Hematopoietic multipotent progenitor cell treated with erythropoietin and hydrocortisone succinate and interleukin-3 and kit ligand, for 4 days (in vitro differentiated cells): Measurements from ENCODE around the gene RPL10.

ENCODE experiments used
- DNase-seq: peaks from one replicate; pipeline ENCODE4 v3.0.0-alpha.2; 2015

Gene RPL10

GRCh38 chrX:154362085-154362742 is 36.0 kb upstream of the RPL10 start:
- no peak for DNase-seq

DNA sequence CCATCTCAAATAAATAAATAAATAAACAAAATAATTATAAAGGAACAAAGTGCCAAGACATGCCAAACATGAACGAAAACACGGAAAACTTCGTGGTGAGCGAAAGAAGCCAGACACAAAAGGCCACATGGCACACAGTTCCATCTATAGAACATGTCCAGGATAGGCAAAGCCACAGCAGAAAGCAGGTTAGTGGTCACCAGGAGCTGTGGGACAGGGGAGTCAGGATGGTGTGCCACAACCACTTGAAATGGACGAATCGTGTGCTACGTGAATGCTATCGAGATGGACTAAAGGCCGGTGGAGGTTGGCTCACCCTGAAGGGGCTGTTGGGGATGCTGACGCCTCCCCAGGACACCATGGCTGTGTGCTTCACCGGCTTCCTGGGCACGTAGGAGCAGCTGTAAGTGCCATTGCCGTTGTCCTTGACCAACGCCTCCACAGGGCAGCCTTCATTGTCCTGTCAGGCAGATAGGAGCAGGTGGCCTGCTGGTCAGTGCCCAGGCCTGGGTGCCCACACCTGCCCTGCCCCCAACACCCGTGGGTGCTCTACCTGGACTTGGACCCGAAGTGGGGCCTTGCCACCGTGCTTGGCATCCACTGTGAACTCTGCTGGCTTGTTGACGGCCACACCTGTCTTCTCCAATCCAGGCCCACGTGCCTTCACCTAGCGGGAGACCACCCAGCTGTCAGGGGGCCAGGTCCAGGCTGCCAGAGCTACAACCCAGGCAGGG is 34.3 kb upstream of the RPL10 start:
- no peak for DNase-seq

- no peak for DNase-seq
These were observed 33.1 kb upstream of the RPL10 start for GRCh38 chrX:154365052-154365600.

- DNase-seq: no peak
These were observed 32.0 kb upstream of the RPL10 start for GRCh38 chrX:154365997-154366665.

DNA sequence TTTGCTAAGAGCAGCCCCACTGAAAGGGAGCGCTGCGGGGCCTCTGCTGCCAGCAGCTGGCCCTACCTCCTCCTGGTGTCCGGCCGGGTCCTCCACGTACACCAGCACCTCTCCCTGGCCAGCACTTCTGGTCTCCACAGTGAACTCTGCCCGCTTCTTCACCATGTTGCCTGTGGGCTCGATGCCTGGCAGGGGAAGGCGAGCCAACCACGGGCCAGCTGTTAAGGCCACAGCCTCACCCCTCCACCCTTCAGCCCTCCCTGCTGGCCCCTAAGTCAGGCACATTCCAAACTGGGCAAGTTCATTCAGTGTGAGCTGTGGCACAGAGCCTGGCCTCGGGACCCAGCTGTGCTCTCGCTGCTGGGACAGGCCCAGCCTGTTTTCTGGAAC is 31.5 kb upstream of the RPL10 start:
- DNase-seq: peak; percentile 55

GRCh38 chrX:154367474-154368308 is 30.5 kb upstream of the RPL10 start:
- DNase-seq: no peak

DNA sequence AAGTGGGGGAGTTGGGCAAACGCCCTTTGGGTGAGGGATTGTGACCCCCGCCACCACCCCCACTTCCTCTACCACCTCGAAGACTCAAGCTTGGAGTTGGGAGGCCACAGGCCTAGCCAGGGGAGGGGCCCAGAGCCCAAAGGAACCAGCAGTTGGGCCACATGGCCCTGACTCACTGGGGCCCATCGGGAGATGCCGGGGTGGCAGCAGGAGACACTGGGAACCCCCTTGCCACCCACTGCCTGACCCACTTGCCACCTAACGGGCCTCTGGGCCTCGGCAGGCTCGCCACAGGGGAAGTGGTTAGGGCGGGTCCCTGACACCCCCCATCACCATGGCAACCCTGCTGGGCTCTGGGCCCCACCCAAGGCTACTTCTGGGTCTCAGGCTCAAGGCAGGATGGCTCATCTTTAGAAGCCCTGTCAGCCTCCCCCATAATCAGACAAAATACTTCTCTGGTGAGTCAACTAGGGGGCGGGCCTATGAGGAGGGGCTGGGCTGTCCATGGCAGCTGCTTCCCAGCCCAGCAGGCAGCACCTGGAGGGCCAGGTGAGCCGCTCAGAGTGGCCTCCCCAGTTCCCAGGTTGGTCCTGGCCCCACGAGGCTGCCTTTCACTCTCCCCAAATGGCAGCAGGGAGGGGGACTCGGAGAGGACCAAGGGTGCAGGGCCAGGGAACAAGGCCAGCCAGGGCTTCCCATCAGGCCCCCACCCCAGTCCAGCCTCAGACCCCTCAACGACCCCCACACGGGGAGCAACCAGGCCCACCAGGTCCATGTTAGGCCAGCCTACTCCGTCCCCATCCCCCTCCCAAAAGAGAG is 29.3 kb upstream of the RPL10 start:
- peak; percentile 97 for DNase-seq

- peak; percentile 88 for DNase-seq
These were observed 28.5 kb upstream of the RPL10 start for GRCh38 chrX:154369449-154370299.

- DNase-seq: peak; percentile 36
These were observed 27.7 kb upstream of the RPL10 start for GRCh38 chrX:154370300-154371016.

- peak; percentile 97 for DNase-seq
These were observed 27.0 kb upstream of the RPL10 start for GRCh38 chrX:154371017-154371788.

DNA sequence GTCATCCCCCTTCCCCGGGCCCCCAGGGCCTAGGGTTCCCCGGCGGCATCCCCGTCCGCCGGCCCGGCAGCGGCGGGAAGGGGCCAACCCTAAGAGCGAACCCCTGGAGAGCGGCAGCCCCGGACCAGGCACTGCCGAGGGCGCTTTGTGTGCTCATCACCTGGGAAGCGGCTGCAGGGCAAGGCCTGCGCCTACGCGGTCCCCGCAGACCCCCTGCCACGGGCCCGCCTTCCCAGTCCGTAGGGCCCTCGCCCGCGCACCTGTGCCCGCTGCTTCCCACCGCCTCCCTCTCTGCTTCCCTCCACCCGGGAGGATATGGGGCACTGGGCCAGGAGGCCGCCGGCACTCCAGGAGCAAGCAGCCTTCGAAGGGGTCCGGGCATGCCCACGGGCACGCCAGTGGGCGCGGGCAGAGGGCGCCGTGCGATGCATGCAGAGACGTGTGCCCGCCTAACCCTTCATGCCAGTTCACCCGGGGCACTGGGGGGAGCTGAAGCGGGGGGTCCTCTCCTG is 26.3 kb upstream of the RPL10 start:
- no peak for DNase-seq

GRCh38 chrX:154372612-154373022 is 25.6 kb upstream of the RPL10 start:
- DNase-seq: peak; percentile 63

DNA sequence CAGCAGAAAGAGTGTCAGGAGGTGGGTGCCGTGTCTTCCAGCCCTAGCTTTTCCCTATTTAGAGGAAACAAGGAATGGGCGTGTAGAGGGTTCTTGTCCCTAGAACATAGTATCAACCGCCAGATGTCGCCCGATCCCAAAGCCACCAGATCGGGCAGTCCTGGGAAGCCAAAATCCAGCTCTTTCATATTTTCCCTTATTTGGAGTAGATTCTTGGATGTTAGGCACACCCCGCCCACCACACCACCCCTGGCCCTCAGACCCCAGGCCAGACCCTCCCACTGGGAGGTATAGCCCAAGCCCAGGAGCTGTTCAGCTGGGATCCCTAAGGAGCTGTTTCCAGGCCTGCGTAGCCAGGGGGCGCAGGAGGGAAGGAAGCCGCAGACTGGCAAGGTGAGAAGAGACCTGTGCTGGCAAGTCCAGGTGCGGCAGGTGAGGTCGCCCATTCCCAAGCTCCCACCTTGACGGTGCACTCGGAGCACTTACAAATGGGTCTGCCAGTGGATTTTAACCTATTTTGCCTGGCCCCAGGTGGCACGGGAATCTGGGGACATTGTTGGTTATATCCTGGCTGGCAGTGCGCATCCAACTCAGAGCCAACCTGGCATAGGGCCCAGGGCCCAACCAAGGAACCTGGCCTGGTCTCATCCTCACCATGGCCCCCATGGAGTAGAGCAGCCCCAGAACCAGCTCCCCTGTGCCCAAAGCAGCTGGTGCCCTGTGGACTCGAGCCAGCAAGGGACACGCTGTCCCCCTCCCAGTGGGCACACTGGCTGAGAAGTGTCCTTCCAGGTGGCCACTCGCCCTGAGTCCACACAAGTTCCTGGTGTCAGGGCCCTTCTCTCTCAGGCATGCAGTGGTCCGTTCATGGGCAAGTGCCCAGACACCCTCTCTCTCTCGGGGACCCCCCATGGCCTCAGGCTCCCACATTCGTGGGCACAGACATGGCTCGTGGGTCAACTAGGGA is 24.6 kb upstream of the RPL10 start:
- peak; percentile 64 for DNase-seq

GRCh38 chrX:154374313-154375155 is 23.6 kb upstream of the RPL10 start, which contains the start of gene FLNA:
Gene FLNA (minus strand): TSS chrX:154374634. CDS start chrX:154371245, 3,389 bp downstream.
- no peak for DNase-seq

DNA sequence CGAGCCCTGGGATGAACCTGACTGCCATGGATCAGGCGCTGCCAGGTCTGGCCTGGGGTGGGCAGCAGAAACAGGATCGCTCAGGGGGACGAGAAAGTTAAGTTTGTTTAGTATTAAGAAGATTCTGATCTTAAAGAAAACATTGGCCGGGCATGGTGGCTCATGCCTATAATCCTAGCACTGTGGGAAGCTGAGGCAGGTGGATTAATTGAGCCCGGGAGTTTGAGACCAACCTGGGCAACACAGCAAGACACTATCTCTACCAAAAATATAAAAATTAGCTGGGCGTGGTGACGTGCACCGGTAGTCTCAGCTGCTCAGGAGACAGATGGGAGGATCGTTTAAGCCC is 23.0 kb upstream of the RPL10 start:
- DNase-seq: no peak

DNA sequence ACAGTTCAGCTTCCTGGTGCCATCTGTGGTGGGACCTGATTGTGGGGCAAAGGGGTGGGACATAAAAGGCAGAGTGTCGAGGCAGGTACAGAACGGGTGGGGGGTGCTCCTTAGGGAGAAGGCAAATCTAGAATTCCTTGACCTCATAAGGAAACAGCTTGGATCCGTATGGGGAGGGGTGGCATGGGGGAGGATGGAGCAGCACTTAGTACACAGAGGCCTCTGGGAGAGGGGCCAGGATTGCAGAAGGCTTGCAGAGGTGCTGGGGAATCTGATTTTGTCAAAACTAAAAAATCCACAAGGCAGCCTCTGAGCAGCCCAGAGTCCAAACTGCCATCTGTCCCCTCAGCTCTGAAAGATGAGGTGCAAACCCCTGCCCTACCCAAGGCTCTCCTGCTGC is 21.4 kb upstream of the RPL10 start:
- DNase-seq: no peak
